Stimulated activated CD8-positive, alpha-beta memory T cell treated with anti-CD3 and anti-CD28 coated beads, Interleukin-12 subunit alpha, Interleukin-12 subunit beta, amount 100 ng/mL, for 1 hour (primary cell): ENCODE results near the gene TRPM1.
"Not testable (repeated sequence)": the region's sequence is repeated elsewhere in the genome, so short reads cannot be mapped to it uniquely, and the experiment has no call there.

Experiments used
- DNase-seq: peaks from one replicate; pipeline ENCODE4 v3.0.0-alpha.2; 2020; ENCODE audit warnings: low read depth

The TRPM1 gene

DNA sequence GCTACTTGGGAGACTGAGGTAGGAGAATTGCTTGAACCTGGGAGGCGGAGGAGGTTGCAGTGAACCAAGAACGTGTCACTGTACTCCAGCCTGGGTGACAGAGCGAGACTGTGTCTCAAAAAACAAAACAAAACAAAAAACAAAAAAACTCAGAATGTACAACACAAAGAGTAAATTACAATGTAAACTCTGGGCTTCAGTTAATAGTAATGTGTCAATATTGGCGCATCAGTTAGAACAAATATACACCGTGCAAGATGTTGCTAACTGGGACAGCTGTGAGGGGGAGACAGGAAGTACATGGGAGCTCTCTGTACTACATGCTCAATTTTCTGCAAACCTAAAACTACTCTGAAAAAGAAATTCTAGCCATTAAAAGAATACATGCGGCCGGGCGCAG lies 23.5 kb upstream of the TRPM1 start:
- DNase-seq: no peak

- no peak for DNase-seq
Observed at GRCh38 chr15:31116423-31117030, 15.0 kb upstream of the TRPM1 start.

- no peak for DNase-seq
Observed at GRCh38 chr15:31111091-31111647, 9.6 kb upstream of the TRPM1 start.

DNA sequence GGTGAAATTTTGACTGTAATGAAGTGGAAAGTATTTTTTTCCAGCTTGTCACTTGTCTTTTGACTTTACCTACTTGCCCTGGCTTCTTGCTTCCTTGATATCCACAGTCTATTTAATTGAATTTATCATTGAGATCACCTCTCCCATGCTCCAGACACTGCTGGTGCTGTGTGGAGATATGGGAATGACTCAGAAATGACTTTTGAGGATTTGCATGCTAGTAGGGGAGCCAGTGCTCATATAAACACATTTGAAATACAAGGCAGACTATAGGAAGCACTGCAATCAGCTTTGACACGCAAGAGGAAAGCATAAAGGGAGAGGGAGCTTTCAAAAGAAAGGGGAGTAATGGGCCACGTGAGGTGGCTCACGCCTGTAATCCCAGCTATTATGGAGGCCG lies 7.3 kb upstream of the TRPM1 start:
- DNase-seq: no peak

- no peak for DNase-seq
Observed at GRCh38 chr15:31106495-31107300, 5.2 kb upstream of the TRPM1 start.

DNA sequence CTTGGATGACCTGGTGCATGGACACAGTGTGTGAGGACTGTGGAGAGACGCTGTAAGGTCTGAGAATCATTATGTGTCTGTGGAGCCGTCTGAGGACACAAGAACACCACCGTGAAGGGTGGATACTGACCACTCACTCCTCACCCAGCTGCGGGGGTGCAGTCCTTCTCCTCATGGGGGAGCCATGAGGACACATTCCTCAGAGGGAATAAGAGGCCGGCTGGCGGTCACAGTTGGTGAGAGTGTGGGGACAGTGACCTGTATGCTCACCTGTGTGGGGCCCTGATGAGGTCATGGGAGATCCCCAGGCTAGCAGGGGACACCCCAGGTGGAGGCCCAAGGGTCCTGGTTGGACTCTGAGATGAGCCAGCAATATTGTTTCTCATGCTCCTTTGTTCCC lies 2.5 kb upstream of the TRPM1 start:
- no peak for DNase-seq

GRCh38 chr15:31102374-31103342 lies 1.1 kb upstream of the TRPM1 start:
- no peak for DNase-seq

GRCh38 chr15:31102039-31102321 lies 455 bp upstream of the TRPM1 start:
- no peak for DNase-seq

- DNase-seq: no peak
Observed at GRCh38 chr15:31100738-31101137, 787 bp downstream of the TRPM1 start.

DNA sequence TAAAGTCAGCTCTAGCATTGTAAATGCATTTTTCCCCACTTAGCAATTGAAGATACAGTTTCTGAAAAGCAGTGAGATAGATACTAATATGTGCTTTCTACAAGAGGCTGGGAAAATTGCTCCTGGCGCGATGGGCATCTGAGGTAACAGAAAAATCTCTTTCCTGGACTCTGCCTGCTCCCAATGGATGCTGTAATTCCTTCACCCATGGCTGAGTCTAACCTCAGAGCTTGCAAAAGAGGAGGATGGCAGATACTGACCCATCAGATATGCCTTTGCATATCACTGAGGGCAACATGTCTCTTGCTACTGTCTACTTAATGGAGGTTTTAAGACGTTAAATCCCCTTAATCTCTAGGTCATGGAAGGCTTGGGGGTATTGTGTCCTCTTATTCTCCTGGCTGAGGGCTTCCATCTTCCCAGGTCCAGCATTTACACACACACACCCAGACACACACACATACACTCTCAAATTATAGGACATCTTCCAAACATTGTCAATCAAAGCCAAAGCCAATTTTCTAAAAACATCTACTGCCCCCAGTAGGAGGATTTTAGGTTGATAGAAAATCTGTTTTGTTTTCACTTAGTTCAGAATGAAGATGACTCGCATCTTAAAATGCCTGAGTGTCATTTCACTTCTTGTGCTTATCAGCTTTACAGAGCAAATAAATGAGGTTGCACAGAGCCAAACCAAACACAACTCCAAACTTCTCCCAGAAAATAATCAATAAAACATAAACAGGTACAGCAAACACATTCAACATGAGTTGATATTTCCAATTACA lies 2.4 kb downstream of the TRPM1 start:
- DNase-seq: no peak

- DNase-seq: no peak
Observed at GRCh38 chr15:31098491-31098917, 3.0 kb downstream of the TRPM1 start.

GRCh38 chr15:31096563-31096962 lies 5.0 kb downstream of the TRPM1 start:
- no peak for DNase-seq

- DNase-seq: no peak
Observed at GRCh38 chr15:31091481-31091880, 10.0 kb downstream of the TRPM1 start.

DNA sequence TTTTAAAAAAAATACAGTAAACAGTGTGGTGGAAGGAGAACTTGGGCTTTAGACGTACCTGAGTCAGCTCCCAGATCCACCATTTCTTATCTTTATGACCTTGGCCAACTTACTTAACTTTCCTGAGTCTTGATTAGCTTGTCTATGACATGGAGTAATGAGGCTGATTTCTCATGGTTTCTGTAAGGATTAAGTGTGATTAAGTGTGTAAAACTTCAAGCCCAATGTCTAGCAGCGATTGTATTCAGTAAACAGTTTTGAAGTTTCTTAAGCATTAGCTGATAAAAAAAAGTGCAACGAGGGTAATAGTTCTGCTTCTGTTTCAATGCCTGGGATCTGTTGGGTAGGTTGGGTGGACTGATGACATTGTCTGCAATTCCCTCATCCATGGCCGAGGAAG lies 10.8 kb downstream of the TRPM1 start:
- DNase-seq: no peak

DNA sequence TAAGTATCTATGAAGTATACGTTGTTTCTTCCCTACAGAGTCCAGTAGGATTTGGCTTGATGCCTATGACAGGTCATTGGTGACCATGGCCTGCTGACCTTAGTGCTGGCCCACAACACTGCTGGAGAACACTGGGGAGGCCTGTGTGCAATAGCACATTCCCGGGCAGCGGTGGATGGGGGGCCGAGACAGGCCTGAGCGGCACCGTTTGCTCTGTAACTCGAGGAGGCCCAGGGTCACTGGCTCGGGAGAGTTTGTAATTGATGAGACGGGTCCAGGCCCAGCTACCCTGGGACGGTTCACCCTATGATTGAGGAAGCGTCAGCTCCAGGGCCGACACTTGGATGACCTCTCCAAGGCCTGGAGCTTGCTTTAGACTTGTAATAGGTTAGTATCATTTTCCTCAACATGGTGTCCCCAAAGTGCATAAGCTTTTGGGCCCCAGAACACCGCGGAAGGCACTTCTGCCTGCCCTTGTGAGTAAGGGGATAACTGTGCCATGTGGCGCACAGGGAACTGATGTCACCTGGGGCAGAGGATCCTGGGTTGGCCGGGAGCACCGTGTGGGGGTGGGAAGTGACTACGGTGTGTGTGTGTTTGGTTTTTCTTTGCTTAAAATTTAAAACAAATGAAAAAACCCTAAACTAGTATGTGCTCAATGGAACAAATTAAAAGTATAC lies 12.0 kb downstream of the TRPM1 start:
- no peak for DNase-seq

DNA sequence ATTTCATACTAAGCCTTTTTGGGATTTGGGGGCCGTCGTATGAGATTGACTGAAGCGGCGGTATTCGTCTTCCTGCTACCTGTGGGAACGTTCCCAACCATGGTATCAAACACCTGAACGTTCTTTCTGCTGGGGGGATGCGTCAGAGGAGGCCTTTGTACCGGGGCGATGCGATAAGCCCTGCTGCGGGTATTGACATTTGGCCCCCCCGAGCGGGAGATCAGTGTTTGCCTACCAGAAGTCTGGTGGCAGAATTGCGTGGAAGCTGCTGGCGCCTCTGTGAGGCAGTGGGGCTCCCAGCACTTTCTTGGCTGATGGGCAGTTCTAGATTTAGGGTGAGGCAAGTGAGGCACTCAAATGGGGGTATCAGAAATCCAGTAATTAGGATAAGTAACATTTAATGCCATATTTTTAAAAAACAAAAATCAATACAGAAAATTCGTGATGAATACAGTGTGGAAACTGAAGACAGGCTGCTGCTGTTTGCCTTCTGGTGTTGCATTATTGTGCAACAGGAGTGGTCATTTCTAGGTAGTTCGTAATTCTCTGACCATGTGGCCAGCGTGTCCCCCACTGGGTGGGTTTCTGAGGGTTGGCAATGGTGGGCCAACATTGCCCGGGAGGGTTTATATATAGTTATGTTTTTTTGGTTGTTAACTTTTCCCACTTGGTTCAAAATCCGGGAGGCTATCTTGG lies 12.7 kb downstream of the TRPM1 start:
- DNase-seq: no peak

- DNase-seq: not testable (repeated sequence)
Observed at GRCh38 chr15:31088041-31088440, 13.5 kb downstream of the TRPM1 start.

DNA sequence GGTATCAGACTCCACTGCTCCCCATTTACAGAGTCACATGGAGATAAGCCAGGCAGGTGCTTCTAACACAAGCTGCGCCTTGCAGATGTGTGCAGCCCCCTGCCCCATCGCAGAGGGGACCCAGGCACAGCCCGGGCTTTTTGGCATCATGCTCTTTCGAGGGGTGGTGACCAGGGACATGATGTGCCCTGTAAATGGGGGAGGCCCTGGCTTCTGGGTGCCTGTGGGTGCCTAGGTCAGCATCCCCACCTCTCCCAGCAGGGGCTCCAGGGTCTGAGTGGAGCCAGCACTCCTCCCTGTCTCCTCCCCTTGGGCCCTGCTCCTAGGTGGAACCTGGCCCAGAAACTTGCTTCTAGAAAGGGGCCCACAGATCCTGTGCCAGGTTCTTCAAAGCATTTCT lies 15.2 kb downstream of the TRPM1 start:
- DNase-seq: no peak

DNA sequence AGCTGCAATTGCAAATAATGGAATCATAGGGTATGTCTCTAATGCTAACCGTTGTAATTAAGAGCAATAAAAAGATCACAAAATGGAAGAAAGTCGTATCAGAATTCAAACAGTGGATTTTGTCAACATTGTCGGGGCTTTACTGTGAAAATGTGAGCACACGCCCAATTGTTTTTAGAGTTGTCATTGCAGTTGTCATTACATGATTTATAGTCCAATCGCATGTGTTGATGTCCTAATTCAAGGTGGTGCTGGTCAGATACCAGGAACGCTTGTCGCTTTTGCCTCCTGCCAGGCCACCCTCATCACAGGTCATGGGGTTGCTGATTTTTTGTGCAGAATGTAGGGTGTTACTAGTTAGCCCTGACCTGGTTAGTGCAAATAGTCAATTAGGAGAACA lies 16.2 kb downstream of the TRPM1 start:
- no peak for DNase-seq

DNA sequence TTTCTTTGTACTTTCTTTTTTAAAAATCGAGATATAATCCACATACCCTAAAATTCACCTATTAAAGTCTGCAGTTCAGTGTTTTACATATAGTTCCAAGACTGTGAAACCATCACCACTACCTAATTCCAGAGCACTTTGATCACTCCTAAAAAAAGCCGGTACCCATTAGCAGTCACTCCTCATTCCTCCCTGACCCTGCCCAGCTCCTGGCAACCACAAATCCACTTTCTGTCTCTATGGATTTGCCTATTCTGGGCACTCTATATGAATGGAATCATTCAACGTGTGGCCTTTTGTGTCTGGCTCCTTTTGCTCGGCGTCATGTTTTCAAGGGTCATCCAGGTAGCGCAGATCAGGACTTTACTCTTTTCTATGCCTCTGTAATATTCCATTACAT lies 17.3 kb downstream of the TRPM1 start:
- no peak for DNase-seq

GRCh38 chr15:31083370-31083780 lies 18.1 kb downstream of the TRPM1 start:
- DNase-seq: no peak
